HG03342 (cell line): Measurements from ENCODE around the gene IFT172.
A peak's percentile ranks its signal among the peaks of the same experiment; 100 is the strongest.
"Not testable (repeated sequence)": the region's sequence is repeated elsewhere in the genome, so short reads cannot be mapped to it uniquely, and the experiment has no call there.

Source experiments
- ATAC-seq: cut with Tn5 transposase; IDR thresholded peaks from one replicate; pipeline ENCODE4 v1.9.1; 2021; ENCODE audit warnings: mild to moderate bottlenecking, moderate library complexity; ENCODE audit not compliant: unreplicated experiment

The IFT172 gene

DNA sequence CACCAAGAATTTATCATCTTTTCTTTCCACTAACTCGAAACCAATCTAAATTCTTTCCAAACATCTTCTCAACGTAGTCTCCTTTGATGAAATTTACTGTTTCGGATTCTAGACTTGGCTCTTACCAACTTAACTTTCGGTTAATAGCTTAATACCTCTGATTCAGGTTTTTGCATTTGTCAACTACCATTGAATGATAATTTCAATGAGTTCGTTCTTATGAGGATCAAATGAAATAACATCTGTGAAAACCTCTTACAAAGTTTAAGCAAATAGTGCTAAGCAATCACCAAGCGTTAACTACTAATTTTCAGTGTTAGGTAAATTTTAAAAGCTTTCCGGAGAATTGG lies 61.7 kb downstream of the IFT172 start:
- ATAC-seq: no peak

GRCh38 chr2:27425039-27425438 lies 64.5 kb downstream of the IFT172 start:
- not testable (repeated sequence) for ATAC-seq

- ATAC-seq: no peak
Observed at GRCh38 chr2:27422958-27423357, 66.6 kb downstream of the IFT172 start.

DNA sequence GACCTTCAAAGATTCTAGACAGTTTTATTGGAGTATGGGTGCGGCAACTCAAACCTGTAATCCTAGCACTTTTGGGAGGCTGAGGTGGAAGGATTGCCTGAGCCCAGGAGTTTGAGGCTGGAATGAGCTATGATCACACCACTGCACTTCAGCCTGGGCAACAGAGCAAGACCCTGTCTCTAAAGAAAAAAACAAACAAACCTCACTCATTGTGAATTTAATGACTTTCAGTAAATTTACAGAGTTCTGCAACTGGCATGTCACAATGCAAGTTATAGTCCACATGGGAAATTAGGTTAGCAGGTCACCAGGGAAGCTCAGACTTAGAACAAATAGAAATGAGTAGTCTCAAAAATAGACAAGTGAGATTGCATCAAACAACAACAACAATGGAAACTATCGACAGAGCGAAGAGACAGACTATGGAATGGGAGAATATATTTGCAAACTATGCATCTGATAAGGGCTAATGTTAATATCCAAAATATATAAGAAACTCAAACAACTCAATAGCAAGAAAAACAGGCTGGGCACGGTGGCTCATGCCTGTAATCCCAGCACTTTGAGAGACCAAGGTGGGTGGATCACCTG lies 67.8 kb downstream of the IFT172 start:
- no peak for ATAC-seq

- no peak for ATAC-seq
Observed at GRCh38 chr2:27420996-27421395, 68.5 kb downstream of the IFT172 start.

- ATAC-seq: no peak
Observed at GRCh38 chr2:27416151-27416550, 73.4 kb downstream of the IFT172 start.

- no peak for ATAC-seq
Observed at GRCh38 chr2:27412419-27413152, 77.0 kb downstream of the IFT172 start.

DNA sequence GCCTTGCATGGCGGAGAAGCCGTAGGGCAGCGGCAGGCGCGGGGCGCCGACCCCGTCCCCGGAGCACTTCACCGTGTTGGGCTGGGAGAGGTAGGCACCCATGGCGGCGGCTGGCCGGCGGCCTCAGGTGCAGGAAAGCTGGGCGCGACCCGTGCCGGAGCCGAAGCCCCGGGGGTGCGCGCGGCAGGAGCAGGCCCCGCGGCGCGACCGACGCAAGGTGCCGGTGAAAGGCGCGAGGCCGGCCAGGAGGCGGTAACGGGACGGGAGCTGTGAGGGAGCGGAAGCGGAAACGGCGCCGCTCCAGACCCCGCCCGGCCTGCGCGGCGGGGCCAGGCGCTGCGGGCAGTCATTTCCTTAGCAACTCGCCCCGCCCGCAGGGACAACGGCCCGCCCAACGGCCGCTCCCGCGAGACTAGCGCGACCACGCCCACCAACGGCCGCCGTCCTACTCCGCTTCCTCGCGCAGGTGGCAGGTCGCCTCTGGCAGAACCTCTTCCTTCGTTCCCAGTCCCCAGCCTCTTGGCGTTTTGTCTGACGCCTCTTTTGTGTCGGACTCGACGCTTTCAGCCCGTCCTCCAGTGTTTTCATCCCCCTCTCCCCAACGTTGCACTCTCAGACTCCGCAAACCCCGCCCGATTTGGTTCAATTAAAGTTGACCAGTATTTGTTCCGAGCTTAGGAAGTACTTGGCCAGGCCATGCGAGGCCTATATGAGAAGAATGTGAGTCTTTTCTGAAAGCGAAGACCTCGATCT lies 80.0 kb downstream of the IFT172 start, which contains the start of gene PPM1G:
Gene PPM1G, minus strand, starts transcription at position 271 of the 753 bp plus-strand sequence. Its CDS starts 169 bp downstream, at position 102.
- peak; percentile 93 for ATAC-seq

DNA sequence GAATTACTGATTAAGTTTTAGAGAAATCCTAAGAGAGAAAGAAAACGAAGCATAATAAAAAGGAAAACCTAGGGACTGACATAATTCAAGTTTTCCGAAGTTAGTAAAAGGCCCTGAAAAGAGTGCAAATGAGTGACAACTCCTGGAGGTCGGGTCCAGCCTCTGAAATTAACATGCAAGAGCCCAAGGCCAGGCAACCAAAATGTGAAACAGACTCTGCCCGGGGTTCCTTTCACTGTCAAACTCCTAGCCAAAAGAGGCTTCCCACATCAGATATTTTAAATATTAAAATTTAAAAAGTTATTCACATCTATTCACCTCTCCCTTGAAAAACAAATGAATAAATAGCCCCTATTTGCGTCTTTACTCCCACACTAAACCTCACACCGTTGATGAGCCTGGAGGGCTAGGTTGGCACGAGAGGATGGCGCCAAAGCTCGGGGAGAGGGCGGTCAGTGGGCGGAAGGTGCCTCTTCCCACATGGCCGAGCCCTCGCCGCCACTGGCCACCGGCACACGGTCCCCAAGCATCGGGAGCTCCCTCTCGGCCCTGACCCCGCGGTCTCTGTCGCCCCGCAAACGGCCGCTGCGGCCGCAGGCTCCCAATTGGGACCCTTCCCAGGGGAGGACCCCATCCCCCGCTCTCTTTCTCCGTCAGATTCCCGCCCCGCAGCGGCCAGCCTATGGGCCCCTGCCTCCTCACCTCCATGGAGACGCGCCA lies 80.8 kb downstream of the IFT172 start:
- ATAC-seq: peak; percentile 20

DNA sequence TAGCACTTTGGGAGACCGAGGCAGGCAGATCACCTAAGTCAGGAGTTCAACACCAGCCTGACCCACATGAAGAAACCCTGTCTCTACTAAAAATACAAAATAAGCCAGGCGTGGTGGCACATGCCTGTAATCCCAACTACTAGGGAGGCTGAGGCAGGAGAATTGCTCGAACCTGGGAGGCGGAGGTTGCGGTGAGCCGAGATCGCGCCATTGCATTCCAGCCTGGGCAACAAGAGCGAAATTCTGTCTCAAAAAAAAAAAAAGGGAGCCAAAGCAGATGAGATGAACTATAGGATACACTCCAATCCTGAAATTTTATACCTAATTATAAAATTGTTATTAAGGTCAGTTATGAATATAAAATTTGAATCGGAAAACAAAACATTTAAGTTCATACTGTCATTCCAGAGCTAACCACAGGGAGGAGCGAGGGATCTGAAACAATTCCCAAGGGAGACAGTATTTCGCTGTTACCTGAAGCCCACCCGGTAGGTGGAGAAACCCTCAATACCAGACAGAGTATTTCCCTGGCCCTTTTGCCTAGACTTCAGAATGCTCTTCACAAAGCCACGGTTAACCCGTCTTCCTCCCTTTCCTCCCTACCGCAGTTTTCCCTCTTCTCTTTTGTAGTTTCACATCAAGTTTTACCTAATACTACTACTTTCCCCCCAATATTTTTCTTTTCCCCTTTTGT lies 81.6 kb downstream of the IFT172 start:
- ATAC-seq: no peak

GRCh38 chr2:27400348-27401135 lies 89.0 kb downstream of the IFT172 start:
- no peak for ATAC-seq

GRCh38 chr2:27398962-27399361 lies 90.6 kb downstream of the IFT172 start:
- ATAC-seq: no peak
